HG02943 (cell line): ENCODE measurements around the gene CNBD2.
"Not testable (repeated sequence)": the region's sequence is repeated elsewhere in the genome, so short reads cannot be mapped to it uniquely, and the experiment has no call there.

Experiments
- ATAC-seq: cut with Tn5 transposase; IDR thresholded peaks from one replicate; pipeline ENCODE4 v1.9.1; 2021; ENCODE audit warnings: mild to moderate bottlenecking, low read depth, moderate library complexity; ENCODE audit not compliant: unreplicated experiment

Gene CNBD2

GRCh38 chr20:36017048-36017951 lies 48.9 kb downstream of the CNBD2 start:
- no peak for ATAC-seq

GRCh38 chr20:36018208-36018988 lies 50.0 kb downstream of the CNBD2 start:
- no peak for ATAC-seq

- ATAC-seq, result not testable (repeated sequence)
These were observed 57.7 kb downstream of the CNBD2 start for GRCh38 chr20:36026131-36026530.

GRCh38 chr20:36028106-36028808 lies 59.9 kb downstream of the CNBD2 start:
- no peak for ATAC-seq

- no peak for ATAC-seq
These were observed 61.8 kb downstream of the CNBD2 start for GRCh38 chr20:36030149-36030548.

- no peak for ATAC-seq
These were observed 63.4 kb downstream of the CNBD2 start for GRCh38 chr20:36031806-36032205.

GRCh38 chr20:36034875-36035274 lies 66.5 kb downstream of the CNBD2 start:
- ATAC-seq, result no peak

- no peak for ATAC-seq
These were observed 67.4 kb downstream of the CNBD2 start for GRCh38 chr20:36035745-36036144.

GRCh38 chr20:36036688-36037087 lies 68.3 kb downstream of the CNBD2 start:
- ATAC-seq, result no peak

GRCh38 chr20:36040571-36040970 lies 72.2 kb downstream of the CNBD2 start:
- no peak for ATAC-seq

GRCh38 chr20:36043441-36043840 lies 75.1 kb downstream of the CNBD2 start:
- ATAC-seq, result no peak

- no peak for ATAC-seq
These were observed 75.6 kb downstream of the CNBD2 start for GRCh38 chr20:36043892-36044515.

GRCh38 chr20:36045373-36045714 lies 77.0 kb downstream of the CNBD2 start:
- ATAC-seq, result no peak

- ATAC-seq, result not testable (repeated sequence)
These were observed 77.8 kb downstream of the CNBD2 start for GRCh38 chr20:36046073-36046798.

- not testable (repeated sequence) for ATAC-seq
These were observed 81.0 kb downstream of the CNBD2 start for GRCh38 chr20:36049408-36049807.

- peak; percentile 84 for ATAC-seq
These were observed 82.3 kb downstream of the CNBD2 start for GRCh38 chr20:36050436-36051317.

- no peak for ATAC-seq
These were observed 83.1 kb downstream of the CNBD2 start for GRCh38 chr20:36051318-36052116.

GRCh38 chr20:36052117-36052513 lies 83.7 kb downstream of the CNBD2 start:
- no peak for ATAC-seq
